Activated B cell treated with CpG ODN at 0.5 μM for 24 hours (primary cell): ENCODE results near the gene MOB3C. TPM values are rescaled to one million over a fixed set of nuclear protein-coding genes. Genes with fewer than 3 reads are reported as not detected.

Source experiments
- ATAC-seq: fragments of 200-7000 bp; cut with Tn5 transposase; one replicate; pipeline ENCODE4 v1.10.0; 2021; ENCODE audit warnings: low read depth, mild to moderate bottlenecking, moderate library complexity
- CTCF ChIA-PET: fragments of 350-600 bp; sonication (Branson Sonifier 250); formaldehyde crosslinking; loops from one replicate; lab custom pipeline; 2021; ENCODE audit warnings: antibody characterized with exemption; lab: Charles Lee
- POLR2A ChIA-PET: fragments of 350-600 bp; sonication (Branson Sonifier 250); formaldehyde crosslinking; loops from one replicate; lab custom pipeline; 2021; ENCODE audit warnings: antibody characterized with exemption; lab: Charles Lee
- DNase-seq: peaks from one replicate; pipeline ENCODE4 v3.0.0; 2022
- H3K27ac Mint-ChIP-seq: one replicate; pipeline ENCODE4 v1.8.0; 2020; ENCODE audit warnings: mixed read lengths
- H3K27me3 Mint-ChIP-seq: one replicate; pipeline ENCODE4 v1.8.0; 2021; ENCODE audit warnings: mixed read lengths
- H3K36me3 Mint-ChIP-seq: one replicate; pipeline ENCODE4 v1.8.0; 2021; ENCODE audit warnings: low read depth, mixed read lengths
- H3K4me1 Mint-ChIP-seq: one replicate; pipeline ENCODE4 v1.8.0; 2021; ENCODE audit warnings: mixed read lengths
- H3K4me3 Mint-ChIP-seq: one replicate; pipeline ENCODE4 v1.8.0; 2020; ENCODE audit warnings: mild to moderate bottlenecking, mixed read lengths
- H3K9me3 Mint-ChIP-seq: one replicate; pipeline ENCODE4 v1.8.0; 2020; ENCODE audit warnings: mixed read lengths
- CTCF ChIP-seq: fragments of 200-600 bp; IDR thresholded peaks from one replicate; pipeline ENCODE4 v1.8.0; 2022; ENCODE audit warnings: antibody characterized with exemption, mild to moderate bottlenecking
- intact Hi-C: fragments of 100-400 bp; cut with micrococcal nuclease; formaldehyde crosslinking; loops from one replicate; pipeline ENCODE4 v1.15.1; 2024
- total RNA-seq: library from RNA; stranded (reverse); gene quantifications from 2 replicates; pipeline ENCODE4 v1.2.3, GENCODE V29; 2022

The MOB3C gene
- total RNA-seq, 1 donor from 2014 or later, result 10.7 TPM

GRCh38 chr1:46581681-46582455 is 34.7 kb downstream of the MOB3C start:
- no peak for DNase-seq
- TF ChIP-seq CTCF, result no peak
- H3K9me3 Mint-ChIP-seq, result no peaks in the 10 kb centered on the region
- no peak for ATAC-seq
- no peak overlapping the region for H3K4me3 Mint-ChIP-seq
- ChIA-PET CTCF (no interaction called here), POLR2A (no interaction called here)
- no peaks in the 10 kb centered on the region for H3K27me3 Mint-ChIP-seq
- no peak overlapping the region for H3K27ac Mint-ChIP-seq
- intact Hi-C loops, result no loop called here
- H3K36me3 Mint-ChIP-seq, result peaks cover 76% of the 10 kb centered on the region
- H3K4me1 Mint-ChIP-seq, result peaks cover 2% of the 10 kb centered on the region

- H3K4me3 Mint-ChIP-seq, result no peak overlapping the region
- CTCF ChIA-PET, result no interaction called here
- no peak for TF ChIP-seq CTCF
- H3K36me3 Mint-ChIP-seq, result peaks cover 83% of the 10 kb centered on the region
- intact Hi-C loops, result no loop called here
- H3K4me1 Mint-ChIP-seq, result peaks cover 2% of the 10 kb centered on the region
- no peak for DNase-seq
- H3K27ac Mint-ChIP-seq, result no peak overlapping the region
- ATAC-seq, result no peak
- no peaks in the 10 kb centered on the region for H3K27me3 Mint-ChIP-seq
- POLR2A ChIA-PET, result no interaction called here
- H3K9me3 Mint-ChIP-seq, result no peaks in the 10 kb centered on the region
These were observed 36.3 kb downstream of the MOB3C start for GRCh38 chr1:46580140-46580903.

GRCh38 chr1:46577671-46578070 is 38.9 kb downstream of the MOB3C start:
- H3K4me1 Mint-ChIP-seq, result peaks cover 2% of the 10 kb centered on the region

GRCh38 chr1:46576596-46576995 is 40.0 kb downstream of the MOB3C start:
- CTCF ChIA-PET, result no interaction called here
- no peak for ATAC-seq
- H3K36me3 Mint-ChIP-seq, result peaks cover 78% of the 10 kb centered on the region

More at GRCh38 chr1:46577671-46578070, 38.9 kb downstream of the MOB3C start:
- no peak overlapping the region for H3K27ac Mint-ChIP-seq
- ATAC-seq, result no peak
- H3K9me3 Mint-ChIP-seq, result no peaks in the 10 kb centered on the region
- DNase-seq, result no peak
- peaks cover 83% of the 10 kb centered on the region for H3K36me3 Mint-ChIP-seq
- H3K4me3 Mint-ChIP-seq, result no peak overlapping the region
- intact Hi-C loops, result no loop called here
- no peaks in the 10 kb centered on the region for H3K27me3 Mint-ChIP-seq
- POLR2A ChIA-PET, result no interaction called here
- no peak for TF ChIP-seq CTCF
- CTCF ChIA-PET, result no interaction called here

More at GRCh38 chr1:46576596-46576995, 40.0 kb downstream of the MOB3C start:
- no peaks in the 10 kb centered on the region for H3K9me3 Mint-ChIP-seq
- no peak overlapping the region for H3K27ac Mint-ChIP-seq
- intact Hi-C loops, result no loop called here
- POLR2A ChIA-PET, result no interaction called here
- no peak for DNase-seq
- H3K4me1 Mint-ChIP-seq, result no peaks in the 10 kb centered on the region
- TF ChIP-seq CTCF, result no peak
- H3K4me3 Mint-ChIP-seq, result no peak overlapping the region
- no peaks in the 10 kb centered on the region for H3K27me3 Mint-ChIP-seq
